Measurements from ENCODE around the gene CLEC11A.
"Not testable (repeated sequence)": the region's sequence is repeated elsewhere in the genome, so short reads cannot be mapped to it uniquely, and the experiment has no call there.

CLEC11A gene

GRCh38 chr19:50725218-50725910, 2.2 kb downstream of the CLEC11A start:
- Mint-ChIP-seq H3K27ac (peak overlapping the region; percentile 81), H3K4me3 (peak overlapping the region; percentile 84), H3K4me1 (peaks cover 36% of the 10 kb centered on the region), H3K9me3 (no peaks in the 10 kb centered on the region), H3K36me3 (ENCODE audit: low read depth) (peaks cover 8% of the 10 kb centered on the region), H3K27me3 (peaks cover 38% of the 10 kb centered on the region)
- no peak for DNase-seq
- ATAC-seq: peak; percentile 44

GRCh38 chr19:50725911-50726230, 2.7 kb downstream of the CLEC11A start:
- Mint-ChIP-seq H3K9me3 (no peaks in the 10 kb centered on the region), H3K4me1 (peaks cover 33% of the 10 kb centered on the region), H3K27me3 (peaks cover 33% of the 10 kb centered on the region), H3K27ac (peak overlapping the region; percentile 81), H3K4me3 (peak overlapping the region; percentile 84), H3K36me3 (ENCODE audit: low read depth) (peaks cover 8% of the 10 kb centered on the region)
- ATAC-seq: no peak
- no peak for DNase-seq

DNA sequence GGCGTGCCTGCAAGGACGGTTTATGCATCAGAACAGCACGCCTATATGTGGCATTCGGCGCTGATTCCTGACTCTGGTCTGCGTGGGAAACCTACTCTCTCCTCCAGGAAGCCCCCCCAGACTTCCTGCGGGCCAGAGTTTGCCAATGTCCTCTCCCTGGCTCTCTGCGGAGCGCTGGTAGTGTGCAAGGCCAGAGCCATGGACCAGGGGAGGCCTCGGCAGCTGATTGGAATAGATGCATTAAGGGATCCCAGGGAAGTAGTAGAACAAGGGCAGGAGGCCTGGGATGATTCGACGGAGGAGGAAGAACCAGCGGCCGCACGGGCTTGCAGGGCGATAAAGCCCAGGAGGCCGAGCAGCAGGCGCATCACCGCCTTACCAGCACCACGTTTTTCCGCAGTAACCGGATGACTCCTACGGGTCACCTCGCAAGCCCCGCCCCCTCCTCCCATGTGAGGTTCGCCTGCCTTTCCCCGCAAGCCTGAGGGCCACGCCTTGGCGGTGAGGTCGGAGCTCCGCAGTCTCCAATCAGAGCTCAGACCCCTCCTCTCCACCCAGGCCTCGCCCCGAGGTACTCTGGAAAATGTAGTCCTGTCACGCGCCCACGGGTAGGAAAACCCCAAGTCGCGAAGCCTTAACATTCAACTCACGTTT, 5.0 kb downstream of the CLEC11A start:
- no peaks in the 10 kb centered on the region for H3K9me3 Mint-ChIP-seq
- H3K4me1 Mint-ChIP-seq: peaks cover 31% of the 10 kb centered on the region
- peaks cover 17% of the 10 kb centered on the region for H3K27me3 Mint-ChIP-seq
- peak overlapping the region; percentile 87 for H3K27ac Mint-ChIP-seq
- H3K4me3 Mint-ChIP-seq: peak overlapping the region; percentile 70
- H3K36me3 Mint-ChIP-seq (ENCODE audit: low read depth): peaks cover 8% of the 10 kb centered on the region
- peak; percentile 92 for DNase-seq
- ATAC-seq: peak; percentile 75

DNA sequence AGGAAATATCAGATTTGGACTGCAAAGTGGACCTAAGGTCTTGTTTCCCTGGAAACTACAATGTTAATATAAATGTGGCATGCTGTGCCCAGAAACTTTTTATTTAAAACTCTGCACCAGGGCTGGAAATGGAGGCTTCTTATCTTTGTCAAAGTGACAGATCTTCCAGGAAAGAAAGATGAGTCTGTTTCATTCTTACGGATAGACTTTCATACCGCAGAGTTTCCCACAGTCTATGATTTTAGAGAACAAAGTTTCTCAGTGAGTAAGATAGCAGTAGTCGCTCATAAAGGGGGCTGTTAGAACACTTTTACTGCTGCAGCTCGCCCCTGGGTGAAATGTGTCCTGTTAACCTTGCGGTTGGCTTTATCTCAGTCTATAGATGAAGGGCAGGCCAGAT, 6.7 kb downstream of the CLEC11A start:
- no peak overlapping the region for H3K4me3 Mint-ChIP-seq
- ATAC-seq: no peak
- H3K9me3 Mint-ChIP-seq: no peaks in the 10 kb centered on the region
- H3K36me3 Mint-ChIP-seq (ENCODE audit: low read depth): peaks cover 8% of the 10 kb centered on the region
- no peak overlapping the region for H3K27ac Mint-ChIP-seq
- peaks cover 28% of the 10 kb centered on the region for H3K4me1 Mint-ChIP-seq
- H3K27me3 Mint-ChIP-seq: peaks cover 12% of the 10 kb centered on the region
- no peak for DNase-seq

DNA sequence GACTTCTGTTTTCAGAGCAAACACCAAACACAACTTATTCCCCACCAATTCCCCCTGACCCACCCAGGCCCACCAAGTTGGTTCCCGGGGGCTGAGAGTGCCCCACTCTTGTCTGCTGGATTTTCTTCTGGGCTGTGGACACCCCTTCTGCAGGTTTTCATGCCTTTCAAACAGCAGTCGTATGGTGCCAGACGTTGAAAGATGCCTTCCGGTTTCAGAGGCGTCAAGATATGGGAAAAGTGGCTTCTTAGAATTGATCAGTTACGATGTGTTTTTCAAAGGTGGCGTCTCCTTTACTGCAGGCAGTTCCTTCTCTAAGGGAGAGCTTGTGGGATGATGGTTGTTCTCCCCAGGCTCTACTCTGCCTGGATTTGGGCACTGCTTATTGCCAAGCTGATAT, 12.7 kb downstream of the CLEC11A start:
- no peak for ATAC-seq
- no peaks in the 10 kb centered on the region for H3K4me1 Mint-ChIP-seq
- H3K27me3 Mint-ChIP-seq: peaks cover 36% of the 10 kb centered on the region
- no peak for DNase-seq
- H3K36me3 Mint-ChIP-seq (ENCODE audit: low read depth): no peaks in the 10 kb centered on the region
- H3K27ac Mint-ChIP-seq: no peak overlapping the region
- H3K4me3 Mint-ChIP-seq: no peak overlapping the region
- no peaks in the 10 kb centered on the region for H3K9me3 Mint-ChIP-seq

GRCh38 chr19:50736338-50736737, 13.2 kb downstream of the CLEC11A start:
- H3K27me3 Mint-ChIP-seq: peaks cover 37% of the 10 kb centered on the region
- no peak overlapping the region for H3K4me3 Mint-ChIP-seq
- no peak overlapping the region for H3K27ac Mint-ChIP-seq
- ATAC-seq (no peak), DNase-seq (no peak)
- H3K9me3 Mint-ChIP-seq: no peaks in the 10 kb centered on the region
- no peaks in the 10 kb centered on the region for H3K4me1 Mint-ChIP-seq
- no peaks in the 10 kb centered on the region for H3K36me3 Mint-ChIP-seq (ENCODE audit: low read depth)

DNA sequence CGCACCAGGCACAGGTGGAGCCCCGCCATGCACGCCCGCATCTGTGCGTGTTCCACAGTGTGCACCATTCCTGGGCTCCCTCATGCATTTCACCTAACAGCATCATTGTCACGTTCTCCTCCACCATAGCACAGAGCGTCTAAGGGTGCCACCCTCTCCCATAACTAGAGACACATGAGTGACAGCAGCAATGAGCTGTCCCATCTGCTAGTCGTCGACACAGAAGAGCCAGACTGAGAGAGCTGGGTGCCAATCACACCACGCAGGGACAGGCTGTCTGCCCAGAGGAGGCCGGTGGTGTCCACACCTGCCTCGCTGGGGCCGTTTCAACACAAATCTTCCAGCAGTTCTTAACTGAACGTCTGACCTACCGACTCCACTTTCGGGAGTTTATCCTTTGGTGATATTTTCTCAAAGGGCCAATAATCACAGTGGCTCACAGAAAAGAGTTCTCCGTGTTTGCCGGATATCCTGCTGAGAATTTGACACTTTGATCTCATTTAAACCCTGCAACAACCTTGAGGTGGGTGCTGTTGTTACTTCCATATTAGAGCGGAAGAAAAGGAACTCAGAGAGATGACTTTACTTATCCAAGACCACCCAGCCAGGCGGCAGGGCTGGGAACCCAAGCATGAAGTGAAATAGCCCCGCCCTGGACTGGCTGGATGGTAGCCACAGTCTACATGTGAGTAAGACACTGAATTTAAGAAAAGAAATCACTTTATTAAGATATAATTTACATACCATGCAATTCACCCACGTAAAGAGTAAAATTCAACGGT, 16.2 kb downstream of the CLEC11A start:
- ATAC-seq (no peak), DNase-seq (no peak)
- Mint-ChIP-seq H3K9me3 (no peaks in the 10 kb centered on the region), H3K27ac (no peak overlapping the region), H3K36me3 (ENCODE audit: low read depth) (no peaks in the 10 kb centered on the region), H3K27me3 (peaks cover 39% of the 10 kb centered on the region), H3K4me3 (no peak overlapping the region), H3K4me1 (no peaks in the 10 kb centered on the region)

DNA sequence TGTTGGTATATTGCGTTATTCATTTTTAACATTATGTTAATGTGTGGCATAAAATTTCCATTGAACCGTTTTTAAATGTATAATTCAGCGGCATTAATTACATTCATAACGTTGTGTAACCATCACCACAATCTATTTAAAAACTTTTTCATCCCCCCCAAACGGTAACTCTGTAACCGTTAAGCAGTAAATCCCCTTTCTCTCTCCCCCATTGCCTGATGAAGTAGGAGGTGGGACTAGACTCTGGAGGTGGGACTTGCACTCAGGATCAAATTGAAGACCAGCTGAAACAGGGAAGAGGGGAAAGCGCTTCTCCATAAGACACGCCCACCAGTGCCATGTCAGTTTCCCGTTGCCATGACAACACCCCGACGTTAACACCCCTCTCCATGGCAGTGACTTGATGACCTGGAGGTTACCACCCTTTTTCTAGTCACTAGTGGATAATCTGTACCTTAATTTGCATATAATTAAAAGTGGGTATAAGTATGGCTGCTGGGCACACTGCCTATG, 16.8 kb downstream of the CLEC11A start:
- Mint-ChIP-seq H3K4me3 (no peak overlapping the region), H3K9me3 (no peaks in the 10 kb centered on the region), H3K36me3 (ENCODE audit: low read depth) (no peaks in the 10 kb centered on the region), H3K4me1 (no peaks in the 10 kb centered on the region), H3K27me3 (peaks cover 41% of the 10 kb centered on the region), H3K27ac (no peak overlapping the region)
- DNase-seq (no peak), ATAC-seq (no peak)

- H3K9me3 Mint-ChIP-seq: no peaks in the 10 kb centered on the region
- peaks cover 36% of the 10 kb centered on the region for H3K27me3 Mint-ChIP-seq
- no peak for ATAC-seq
- no peaks in the 10 kb centered on the region for H3K36me3 Mint-ChIP-seq (ENCODE audit: low read depth)
- no peaks in the 10 kb centered on the region for H3K4me1 Mint-ChIP-seq
- H3K4me3 Mint-ChIP-seq: no peak overlapping the region
- H3K27ac Mint-ChIP-seq: no peak overlapping the region
- no peak for DNase-seq
Observed at GRCh38 chr19:50741179-50741933, 18.2 kb downstream of the CLEC11A start.

GRCh38 chr19:50743537-50743936, 20.4 kb downstream of the CLEC11A start:
- H3K4me1 Mint-ChIP-seq: no peaks in the 10 kb centered on the region
- H3K4me3 Mint-ChIP-seq: no peak overlapping the region
- H3K27me3 Mint-ChIP-seq: peaks cover 31% of the 10 kb centered on the region
- H3K27ac Mint-ChIP-seq: no peak overlapping the region
- no peaks in the 10 kb centered on the region for H3K9me3 Mint-ChIP-seq
- no peak for DNase-seq
- no peaks in the 10 kb centered on the region for H3K36me3 Mint-ChIP-seq (ENCODE audit: low read depth)
- no peak for ATAC-seq

DNA sequence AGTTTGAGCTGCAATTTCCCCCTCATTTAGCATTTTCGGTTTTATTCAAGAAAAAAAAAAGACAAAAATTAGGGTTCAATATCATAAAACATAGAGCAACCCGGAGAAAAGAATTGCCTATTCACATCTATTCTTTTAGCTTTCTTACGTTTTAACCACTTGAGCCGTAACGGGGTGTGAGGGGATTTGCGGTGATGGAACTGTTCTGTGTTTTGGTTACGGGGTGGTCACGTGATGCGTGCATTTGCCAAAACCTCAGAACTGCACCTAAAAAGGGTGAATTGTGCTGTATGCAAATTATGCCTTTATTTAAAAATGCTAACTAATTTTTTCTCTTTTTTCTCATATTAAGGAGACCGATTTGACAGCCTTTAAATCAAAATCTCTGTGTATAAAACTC, 22.1 kb downstream of the CLEC11A start:
- DNase-seq (no peak), ATAC-seq (no peak)
- no peak overlapping the region for H3K27ac Mint-ChIP-seq
- no peaks in the 10 kb centered on the region for H3K4me1 Mint-ChIP-seq
- no peaks in the 10 kb centered on the region for H3K36me3 Mint-ChIP-seq (ENCODE audit: low read depth)
- no peak overlapping the region for H3K4me3 Mint-ChIP-seq
- H3K27me3 Mint-ChIP-seq: peaks cover 20% of the 10 kb centered on the region
- no peaks in the 10 kb centered on the region for H3K9me3 Mint-ChIP-seq

- not testable (repeated sequence) for H3K9me3 Mint-ChIP-seq; ATAC-seq; H3K27ac Mint-ChIP-seq; H3K36me3 Mint-ChIP-seq (ENCODE audit: low read depth); H3K4me3 Mint-ChIP-seq; H3K4me1 Mint-ChIP-seq; DNase-seq
- peaks cover 13% of the 10 kb centered on the region for H3K27me3 Mint-ChIP-seq
Observed at GRCh38 chr19:50747141-50747540, 24.0 kb downstream of the CLEC11A start.

- Mint-ChIP-seq H3K4me1 (no peaks in the 10 kb centered on the region), H3K36me3 (ENCODE audit: low read depth) (no peaks in the 10 kb centered on the region), H3K27me3 (peaks cover 13% of the 10 kb centered on the region), H3K27ac (no peak overlapping the region), H3K9me3 (no peaks in the 10 kb centered on the region), H3K4me3 (no peak overlapping the region)
- DNase-seq (no peak), ATAC-seq (no peak)
Observed at GRCh38 chr19:50749490-50749889, 26.3 kb downstream of the CLEC11A start.

- ATAC-seq: no peak
- H3K4me1 Mint-ChIP-seq: no peaks in the 10 kb centered on the region
- no peaks in the 10 kb centered on the region for H3K9me3 Mint-ChIP-seq
- H3K36me3 Mint-ChIP-seq (ENCODE audit: low read depth): no peaks in the 10 kb centered on the region
- no peak for DNase-seq
- peaks cover 13% of the 10 kb centered on the region for H3K27me3 Mint-ChIP-seq
- H3K27ac Mint-ChIP-seq: no peak overlapping the region
- no peak overlapping the region for H3K4me3 Mint-ChIP-seq
Observed at GRCh38 chr19:50750010-50750409, 26.8 kb downstream of the CLEC11A start.

Data from activated naive CD8-positive, alpha-beta T cell treated with anti-CD3 and anti-CD28 coated beads, Interleukin-2, amount 50 U/mL, for 24 hours (primary cell).